GM12878 (cell line): ENCODE data around the gene PIWIL1. TPM values are rescaled to one million over a fixed set of nuclear protein-coding genes. Genes with fewer than 3 reads are reported as not detected.

ENCODE experiments used
- ATAC-seq: fragments of 200-7000 bp; cut with Tn5 transposase; 3 replicates; pipeline ENCODE4 v1.9.1; 2020; ENCODE audit warnings: mild to moderate bottlenecking, moderate library complexity
- BruUV-seq: library from RNA; stranded (reverse); fragments of 400-500 nt; replicated peaks from 2 replicates; lab custom pipeline; 2021; lab: Mats Ljungman, UMichigan
- CTCF ChIA-PET: fragments of 300-600 bp; sonication (Branson Sonifier 250); formaldehyde crosslinking; extraction: SDS; loops from one replicate; lab custom pipeline; 2021; ENCODE audit warnings: inconsistent platforms; lab: Yijun Ruan, JAX
- POLR2A ChIA-PET: fragments of 350-600 bp; formaldehyde crosslinking; extraction: SDS; loops from one replicate; lab custom pipeline; 2021; ENCODE audit warnings: inconsistent platforms; lab: Charles Lee
- RAD21 ChIA-PET: fragments of 300-600 bp; sonication (Branson Sonifier 250); formaldehyde crosslinking; loops from one replicate; lab custom pipeline; 2023; ENCODE audit warnings: antibody characterized with exemption; ENCODE audit not compliant: unreplicated experiment; lab: Charles Lee
- SMC1A ChIA-PET: fragments of 300-600 bp; sonication (Branson Sonifier 250); formaldehyde crosslinking; loops from one replicate; lab custom pipeline; 2023; ENCODE audit not compliant: unreplicated experiment, uncharacterized antibody; lab: Charles Lee
- DNase-seq: peaks from one replicate; pipeline ENCODE4 v3.0.0-alpha.2; 2011; ENCODE audit warnings: low read depth, low spot score
- FAIRE-seq: peaks from 3 replicates; lab custom pipeline; 2011; peaks lifted over from hg19 to GRCh38; lab: Jason Lieb, UNC
- H2AFZ ChIP-seq: 2 replicates; pipeline ENCODE4 v1.6.0; 2011; ENCODE audit warnings: low read depth, low read length, control low read depth; ENCODE audit not compliant: control insufficient read depth
- H3K27ac ChIP-seq: 2 replicates; pipeline ENCODE4 v1.5.1; 2011; ENCODE audit warnings: control low read depth; ENCODE audit not compliant: control insufficient read depth, insufficient read depth
- H3K27me3 ChIP-seq, 2 experiments: replicated peaks in 1 of 2; 2 replicates each; pipeline versions ENCODE4 v1.6.0 to v1.6.1; 2011; ENCODE audit warnings: low read length in 1 of 2; ENCODE audit not compliant: control insufficient read depth in 2 of 2, insufficient read depth in 2 of 2
- H3K36me3 ChIP-seq, 2 experiments: 2 replicates each; pipeline ENCODE4 v1.5.1; 2011; ENCODE audit warnings: low read length in 1 of 2; ENCODE audit not compliant: control insufficient read depth in 2 of 2, insufficient read depth in 2 of 2
- H3K4me1 ChIP-seq: 2 replicates; pipeline ENCODE4 v1.6.1; 2011; ENCODE audit warnings: mild to moderate bottlenecking, low read length, moderate library complexity, mixed read lengths; ENCODE audit not compliant: control insufficient read depth, insufficient read depth
- H3K4me2 ChIP-seq: 2 replicates; pipeline ENCODE4 v1.6.0; 2011; ENCODE audit warnings: control low read depth; ENCODE audit not compliant: control insufficient read depth, insufficient read depth
- H3K4me3 ChIP-seq: fragments of 200-600 bp; sonication (generic); 2 replicates; pipeline ENCODE4 v1.5.1; 2016
- H3K79me2 ChIP-seq: 2 replicates; pipeline ENCODE4 v1.6.0; 2011; ENCODE audit warnings: low read length; ENCODE audit not compliant: control insufficient read depth, insufficient read depth
- H3K9ac ChIP-seq: 2 replicates; pipeline ENCODE4 v1.8.0; 2011; ENCODE audit warnings: low read length, control low read depth, mixed read lengths; ENCODE audit not compliant: control insufficient read depth, insufficient read depth
- H3K9me3 ChIP-seq: replicated peaks from 3 replicates; pipeline ENCODE4 v1.5.1; 2011; ENCODE audit warnings: mild to moderate bottlenecking, low read length; ENCODE audit not compliant: control insufficient read depth, insufficient read depth
- H4K20me1 ChIP-seq: 2 replicates; pipeline ENCODE4 v1.6.0; 2011; ENCODE audit not compliant: control insufficient read depth, insufficient read depth
- BACH1 ChIP-seq: fragments of 450-650 bp; IDR thresholded peaks from 2 replicates; pipeline ENCODE4 v1.6.1; 2017; ENCODE audit warnings: mild to moderate bottlenecking, borderline replicate concordance
- BCL11A ChIP-seq: IDR thresholded peaks from 2 replicates; pipeline ENCODE4 v1.6.1; 2011; ENCODE audit warnings: low read depth, low read length
- BHLHE40 ChIP-seq, 2 experiments: fragments of 450-650 bp in 1 of 2; IDR thresholded peaks; 2 replicates each; pipeline ENCODE4 v1.6.1; 2011 to 2017; ENCODE audit warnings: low read depth in 2 of 2, borderline replicate concordance in 1 of 2, improper control_type of control experiment in 1 of 2, low read length in 1 of 2, mild to moderate bottlenecking in 1 of 2
- CHD1 ChIP-seq: IDR thresholded peaks from 2 replicates; pipeline ENCODE4 v1.6.1; 2012; ENCODE audit warnings: low read depth, low read length, improper control_type of control experiment
- ESRRA ChIP-seq: IDR thresholded peaks from 2 replicates; pipeline ENCODE4 v1.6.1; 2012; ENCODE audit warnings: mild to moderate bottlenecking, low read length, improper control_type of control experiment
- FOXM1 ChIP-seq: IDR thresholded peaks from 2 replicates; pipeline ENCODE4 v1.6.1; 2012; ENCODE audit warnings: low read depth, mild to moderate bottlenecking, inconsistent platforms, low read length, moderate library complexity
- HSF1 ChIP-seq: fragments of 150-350 bp; IDR thresholded peaks from 2 replicates; pipeline ENCODE4 v1.6.1; 2014; ENCODE audit warnings: mild to moderate bottlenecking, low read depth, low read length
- MYC ChIP-seq: IDR thresholded peaks from 2 replicates; pipeline ENCODE4 v1.6.1; 2011; ENCODE audit warnings: mild to moderate bottlenecking, low read length, moderate library complexity, inconsistent platforms; ENCODE audit not compliant: insufficient read depth, insufficient replicate concordance, insufficient read length, severe bottlenecking
- NFYA ChIP-seq: IDR thresholded peaks from 2 replicates; pipeline ENCODE4 v1.6.1; 2011; ENCODE audit warnings: low read depth, mild to moderate bottlenecking, low read length, improper control_type of control experiment, borderline replicate concordance
- NR2C1 ChIP-seq: fragments of 450-650 bp; IDR thresholded peaks from 2 replicates; pipeline ENCODE4 v1.6.1; 2017; ENCODE audit warnings: antibody characterized with exemption, mild to moderate bottlenecking, moderate library complexity
- PML ChIP-seq: IDR thresholded peaks from 2 replicates; pipeline ENCODE4 v1.6.1; 2012; ENCODE audit warnings: low read length, inconsistent platforms
- RELB ChIP-seq: fragments of 450-650 bp; IDR thresholded peaks from 2 replicates; pipeline ENCODE4 v1.6.1; 2017; ENCODE audit warnings: low read depth, mild to moderate bottlenecking, moderate library complexity
- SMARCA5 ChIP-seq: fragments of 450-650 bp; IDR thresholded peaks from 2 replicates; pipeline ENCODE4 v1.6.1; 2017; ENCODE audit warnings: mild to moderate bottlenecking
- SREBF1 ChIP-seq: IDR thresholded peaks from 2 replicates; pipeline ENCODE4 v1.6.1; 2012; ENCODE audit warnings: mild to moderate bottlenecking, low read length
- TAF1 ChIP-seq: IDR thresholded peaks from 2 replicates; pipeline ENCODE4 v1.6.1; 2011; ENCODE audit warnings: mild to moderate bottlenecking, low read depth, low read length, borderline replicate concordance
- ZNF384 ChIP-seq: IDR thresholded peaks from 2 replicates; pipeline ENCODE4 v1.6.1; 2012; ENCODE audit warnings: low read depth, mild to moderate bottlenecking, low read length, improper control_type of control experiment, borderline replicate concordance
- WGBS: methylation state at CpG from one replicate; pipeline ENCODE4 v1.1.6; 2016; ENCODE audit warnings: low lambda C conversion rate; ENCODE audit not compliant: insufficient replicate concordance, insufficient coverage; ENCODE audit errors: missing lambda C conversion rate; 5-methylcytosine and 5-hydroxymethylcytosine counted together
- in situ Hi-C: fragments of 300-500 bp; cut with MboI; formaldehyde crosslinking; loops from 9 replicates; pipeline ENCODE4 v1.14.3; 2018; ENCODE audit warnings: mixed read lengths
- intact Hi-C: fragments of 100-400 bp; cut with micrococcal nuclease; formaldehyde crosslinking; loops from one replicate; pipeline ENCODE4 v1.14.2; 2022; ENCODE audit not compliant: unreplicated experiment
- polyA plus RNA-seq, 11 experiments: library from polyadenylated mRNA; depleted of rRNA in 4 of 11; unstranded in 6 of 11; stranded (reverse) in 5 of 11; fragments of >200 nt; fragmentation: Nextera tagmentation in 4 of 11; fragmentation: Illumina TruSeq in 1 of 11; extraction: Ambion mirVana in 4 of 11; extraction: Trizol in 1 of 11; gene quantifications; 1 replicate in 1 of 11; 2 replicates in 10 of 11; pipeline versions ENCODE4 v1.2.1 to v1.2.3, GENCODE V29; 2011 to 2016; ENCODE audit warnings: inconsistent platforms in 2 of 11, missing spikeins in 2 of 11, low read depth in 1 of 11
- total RNA-seq, 4 experiments: library from RNA; depleted of rRNA in 3 of 4; stranded (reverse); fragments of >200 nt in 3 of 4; fragmentation: Illumina TruSeq in 1 of 4; extraction: Trizol in 1 of 4; gene quantifications; 2 replicates each; pipeline versions ENCODE4 v1.2.1 to v1.2.3, GENCODE V29; 2013 to 2021

The PIWIL1 gene
- total and polyA plus RNA-seq, 10 of the 15 experiments (the other 5 are each of a cell fraction or from before 2014, with no cell fraction given) = not detected

DNA sequence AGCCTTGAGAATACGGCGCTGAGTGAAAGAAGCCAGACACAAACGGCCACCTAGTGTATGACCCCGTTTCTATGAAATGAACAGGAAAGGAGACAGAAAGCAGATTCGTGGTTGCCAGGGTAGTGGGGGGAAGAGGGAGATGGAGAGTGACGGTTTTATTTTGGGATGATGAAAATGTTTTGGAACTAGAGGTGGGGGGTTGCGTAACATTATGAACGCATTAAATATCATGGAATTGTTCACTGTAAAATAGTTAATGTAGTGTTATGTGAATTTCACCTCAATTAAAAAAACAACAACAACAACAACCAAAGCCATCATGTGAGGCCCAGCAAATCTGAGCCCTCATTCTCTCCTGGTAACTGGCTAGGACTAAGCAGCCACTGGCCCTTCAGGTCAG lies 3.3 kb upstream of the PIWIL1 start:
- no peak overlapping the region for H3K9ac ChIP-seq
- CTCF ChIA-PET = interaction anchor here (0.7 kb wide), 1 partner anchor 307 kb away, joined by 3 read pairs; no protein-coding TSS in a partner anchor
- TF ChIP-seq BACH1 = no peak
- TF ChIP-seq RELB = no peak
- TF ChIP-seq BCL11A = no peak
- no peak for TF ChIP-seq NFYA
- no peak for TF ChIP-seq NR2C1
- in situ Hi-C loops = loop anchor here (5.0 kb wide), 1 partner anchor 287 kb away; no protein-coding TSS in a partner anchor
- H3K79me2 ChIP-seq = no peaks in the 10 kb centered on the region
- no peak for ATAC-seq
- no peaks in the 10 kb centered on the region for H4K20me1 ChIP-seq
- intact Hi-C loops = no loop called here
- FAIRE-seq = no peak
- no peak overlapping the region for H3K4me2 ChIP-seq
- RAD21 ChIA-PET = interaction anchor here (1.2 kb wide), 1 partner anchor 147 kb away, joined by 3 read pairs; no protein-coding TSS in a partner anchor
- BruUV-seq = no TSS peak
- H3K4me3 ChIP-seq = no peak overlapping the region
- no peaks in the 10 kb centered on the region for H3K27me3 ChIP-seq
- DNase-seq = no peak
- H3K4me1 ChIP-seq = no peaks in the 10 kb centered on the region
- H2AFZ ChIP-seq = no peak overlapping the region
- H3K9me3 ChIP-seq = no peaks in the 10 kb centered on the region
- WGBS = 40% methylated on average over 8 of the region's 8 CpGs
- H3K36me3 ChIP-seq = no peaks in the 10 kb centered on the region
- POLR2A ChIA-PET = no interaction called here
- H3K27ac ChIP-seq = no peak overlapping the region
- SMC1A ChIA-PET = no interaction called here

DNA sequence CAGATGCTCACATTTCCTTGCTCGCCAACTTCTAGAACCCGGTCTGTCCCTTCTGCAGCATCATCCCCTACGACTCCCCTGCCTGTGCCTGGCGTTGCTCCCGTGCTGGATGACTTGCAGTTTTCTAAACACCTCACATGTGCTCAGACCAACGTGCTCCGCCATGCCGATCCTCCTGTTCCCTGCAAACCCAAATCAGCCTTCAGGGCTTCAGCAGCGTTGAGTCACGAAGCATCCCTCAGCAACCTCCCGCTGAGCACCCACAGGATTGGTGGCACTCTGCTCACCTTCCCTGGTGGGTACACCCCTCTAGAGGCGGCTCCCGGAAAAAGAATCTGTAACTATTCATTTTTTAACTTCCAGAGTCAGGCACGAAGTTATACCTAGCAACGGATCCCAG lies 2.8 kb upstream of the PIWIL1 start:
- ChIA-PET CTCF (interaction anchor here (0.6 to 1.7 kb wide), 5 partner anchors 286 to 413 kb away, joined by 3 to 7 read pairs (median 4); no protein-coding TSS in a partner anchor), POLR2A (no interaction called here), SMC1A (no interaction called here), RAD21 (interaction anchor here (1.2 kb wide), 1 partner anchor 146 kb away, joined by 3 read pairs; no protein-coding TSS in a partner anchor)
- Histone ChIP-seq H3K4me2 (no peak overlapping the region), H3K79me2 (no peaks in the 10 kb centered on the region), H2AFZ (no peak overlapping the region), H4K20me1 (no peaks in the 10 kb centered on the region), H3K27me3 (no peaks in the 10 kb centered on the region), H3K4me3 (no peak overlapping the region), H3K27ac (no peak overlapping the region), H3K9ac (no peak overlapping the region), H3K9me3 (no peaks in the 10 kb centered on the region), H3K36me3 (no peaks in the 10 kb centered on the region), H3K4me1 (no peaks in the 10 kb centered on the region)
- DNase-seq = no peak
- in situ Hi-C loops = loop anchor here (5.0 kb wide), 1 partner anchor 288 kb away; no protein-coding TSS in a partner anchor
- WGBS = 12% methylated on average over 15 of the region's 15 CpGs
- ATAC-seq = no peak
- BruUV-seq = no TSS peak
- no peak for FAIRE-seq
- intact Hi-C loops = loop anchor here (1.0 to 5.0 kb wide), 3 partner anchors 288 to 413 kb away; no protein-coding TSS in a partner anchor
- TF ChIP-seq PML (no peak), ESRRA (no peak), TAF1 (no peak), CHD1 (no peak), MYC (no peak), BHLHE40 (IDR thresholded peaks at IDR 0.05; ENCODE audit: borderline replicate concordance in 1 of 2, low read depth in 2 of 2, low read length in 1 of 2) (no peak), SMARCA5 (no peak), SREBF1 (no peak), ZNF384 (no peak), HSF1 (no peak), FOXM1 (no peak)
